OCI-LY7 (cell line): ENCODE measurements around the gene GPR183. TPM values are rescaled to one million over a fixed set of nuclear protein-coding genes. Genes with fewer than 3 reads are reported as not detected.

Source experiments
- BruUV-seq: library from RNA; stranded (reverse); fragments of 400-500 nt; replicated peaks from 2 replicates; lab custom pipeline; 2021; lab: Mats Ljungman, UMichigan
- CTCF ChIA-PET: fragments of 300-600 bp; sonication (Branson Sonifier 250); formaldehyde crosslinking; loops from one replicate; lab custom pipeline; 2022; ENCODE audit warnings: antibody characterized with exemption; ENCODE audit not compliant: unreplicated experiment; lab: Charles Lee
- POLR2A ChIA-PET: fragments of 300-600 bp; sonication (Branson Sonifier 250); formaldehyde crosslinking; loops from one replicate; lab custom pipeline; 2022; ENCODE audit warnings: antibody characterized with exemption; lab: Charles Lee
- DNase-seq: peaks from one replicate; pipeline ENCODE4 v3.0.0-alpha.2; 2015; ENCODE audit warnings: low spot score
- H2AFZ ChIP-seq: fragments of 200-600 bp; sonication (generic), shearing (Covaris generic); 2 replicates; pipeline ENCODE4 v1.6.1; 2014; ENCODE audit warnings: mild to moderate bottlenecking, antibody characterized with exemption, low read length, moderate library complexity
- H3K27ac ChIP-seq: fragments of 200-600 bp; sonication (generic); 2 replicates; pipeline ENCODE4 v1.5.1; 2014; ENCODE audit warnings: mixed run types, low read depth, mild to moderate bottlenecking, moderate library complexity, low read length, inconsistent platforms; ENCODE audit not compliant: poor library complexity, severe bottlenecking
- H3K36me3 ChIP-seq: fragments of 200-600 bp; sonication (generic); 2 replicates; pipeline ENCODE4 v1.6.1; 2014; ENCODE audit warnings: mild to moderate bottlenecking, antibody characterized with exemption, low read length, moderate library complexity, mixed read lengths; ENCODE audit not compliant: insufficient read depth
- H3K4me1 ChIP-seq: fragments of 200-600 bp; sonication (generic); 2 replicates; pipeline ENCODE4 v1.5.1; 2014; ENCODE audit warnings: mild to moderate bottlenecking, low read length; ENCODE audit not compliant: insufficient read depth, poor library complexity, severe bottlenecking
- H3K4me2 ChIP-seq: fragments of 200-600 bp; sonication (generic); 2 replicates; pipeline ENCODE4 v1.6.1; 2014; ENCODE audit warnings: mild to moderate bottlenecking, low read length
- H3K4me3 ChIP-seq: fragments of 200-600 bp; sonication (generic); 2 replicates; pipeline ENCODE4 v1.5.1; 2014; ENCODE audit warnings: mild to moderate bottlenecking, low read depth, low read length; ENCODE audit not compliant: poor library complexity, severe bottlenecking
- H3K79me2 ChIP-seq: fragments of 200-600 bp; sonication (generic); 2 replicates; pipeline ENCODE4 v1.6.1; 2016; ENCODE audit warnings: low read depth, mild to moderate bottlenecking, low read length, moderate library complexity, mixed read lengths; ENCODE audit not compliant: insufficient read depth
- H3K9me2 ChIP-seq: fragments of 200-600 bp; sonication (generic); 2 replicates; pipeline ENCODE4 v1.6.1; 2016; ENCODE audit warnings: mild to moderate bottlenecking, low read length, mixed read lengths; ENCODE audit not compliant: insufficient read depth
- H3K9me3 ChIP-seq: fragments of 200-600 bp; sonication (generic); 2 replicates; pipeline ENCODE4 v1.6.1; 2014; ENCODE audit warnings: mild to moderate bottlenecking, mixed run types, low read length, mixed read lengths
- H4K20me1 ChIP-seq: fragments of 200-600 bp; sonication (generic); 2 replicates; pipeline ENCODE4 v1.6.1; 2014; ENCODE audit warnings: mild to moderate bottlenecking, antibody characterized with exemption, low read length, moderate library complexity, mixed read lengths; ENCODE audit not compliant: insufficient read depth
- EZH2phosphoT487 ChIP-seq: fragments of 200-600 bp; sonication (generic); IDR thresholded peaks from 2 replicates; pipeline ENCODE4 v1.6.1; 2018; ENCODE audit warnings: low read depth, borderline replicate concordance, mild to moderate bottlenecking, mixed run types, antibody characterized with exemption, low read length, moderate library complexity, mixed read lengths
- intact Hi-C: fragments of 100-400 bp; cut with micrococcal nuclease; formaldehyde crosslinking; loops from one replicate; pipeline ENCODE4 v1.10.0; 2022; ENCODE audit not compliant: unreplicated experiment
- total RNA-seq, 2 experiments: library from RNA; depleted of rRNA in 1 of 2; stranded (reverse); fragments of >200 nt in 1 of 2; shearing (Covaris generic) in 1 of 2; gene quantifications; 2 replicates each; pipeline ENCODE4 v1.2.3, GENCODE V29; 2014 to 2022
- TF ChIP-seq, protein P1 (sequence below): fragments of 200-600 bp; sonication (generic); conservative IDR thresholded peaks from 2 replicates; pipeline ENCODE4 v1.5.1; 2014; ENCODE audit warnings: mild to moderate bottlenecking, antibody characterized with exemption, low read length, moderate library complexity, mixed read lengths

The GPR183 gene
- total RNA-seq, 2 experiments from 2014 or later: not detected

DNA sequence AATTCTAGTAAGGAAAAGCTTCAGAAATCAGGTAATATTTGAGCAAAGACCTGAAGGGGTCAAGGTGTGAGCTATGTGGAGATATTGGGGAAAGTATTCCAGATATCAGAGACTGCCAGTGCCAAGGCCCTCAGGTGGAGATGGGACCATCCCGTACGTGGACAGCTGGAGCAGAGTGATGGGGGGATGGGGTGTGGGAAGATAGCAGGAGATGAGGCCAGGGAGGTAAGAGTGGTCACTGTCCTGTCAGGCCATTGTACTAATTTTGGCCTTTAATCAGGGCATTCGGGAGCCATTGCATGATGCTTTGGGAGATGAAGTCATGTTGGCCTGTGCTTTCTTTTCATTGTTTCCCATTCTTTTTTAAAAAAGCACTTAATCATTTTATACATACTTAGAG, 36.0 kb downstream of the GPR183 start:
- BruUV-seq: no TSS peak
- no peak for TF ChIP-seq EZH2phosphoT487
- TF ChIP-seq, protein P1, sequence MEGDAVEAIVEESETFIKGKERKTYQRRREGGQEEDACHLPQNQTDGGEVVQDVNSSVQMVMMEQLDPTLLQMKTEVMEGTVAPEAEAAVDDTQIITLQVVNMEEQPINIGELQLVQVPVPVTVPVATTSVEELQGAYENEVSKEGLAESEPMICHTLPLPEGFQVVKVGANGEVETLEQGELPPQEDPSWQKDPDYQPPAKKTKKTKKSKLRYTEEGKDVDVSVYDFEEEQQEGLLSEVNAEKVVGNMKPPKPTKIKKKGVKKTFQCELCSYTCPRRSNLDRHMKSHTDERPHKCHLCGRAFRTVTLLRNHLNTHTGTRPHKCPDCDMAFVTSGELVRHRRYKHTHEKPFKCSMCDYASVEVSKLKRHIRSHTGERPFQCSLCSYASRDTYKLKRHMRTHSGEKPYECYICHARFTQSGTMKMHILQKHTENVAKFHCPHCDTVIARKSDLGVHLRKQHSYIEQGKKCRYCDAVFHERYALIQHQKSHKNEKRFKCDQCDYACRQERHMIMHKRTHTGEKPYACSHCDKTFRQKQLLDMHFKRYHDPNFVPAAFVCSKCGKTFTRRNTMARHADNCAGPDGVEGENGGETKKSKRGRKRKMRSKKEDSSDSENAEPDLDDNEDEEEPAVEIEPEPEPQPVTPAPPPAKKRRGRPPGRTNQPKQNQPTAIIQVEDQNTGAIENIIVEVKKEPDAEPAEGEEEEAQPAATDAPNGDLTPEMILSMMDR: no peak
- H3K4me2 ChIP-seq: no peak overlapping the region
- H3K4me3 ChIP-seq: no peak overlapping the region
- ChIA-PET CTCF (interaction anchor here (0.9 kb wide), 1 partner anchor 164 kb away, joined by 3 read pairs; no protein-coding TSS in a partner anchor), POLR2A (interaction anchor here (0.7 to 0.9 kb wide), 4 partner anchors 28 to 1279 kb away, joined by 3 read pairs; no protein-coding TSS in a partner anchor)
- no peak overlapping the region for H2AFZ ChIP-seq
- H3K4me1 ChIP-seq: peaks cover 17% of the 10 kb centered on the region
- intact Hi-C loops: no loop called here
- no peaks in the 10 kb centered on the region for H3K9me3 ChIP-seq
- H3K36me3 ChIP-seq: peaks cover 6% of the 10 kb centered on the region
- H3K27ac ChIP-seq: no peak overlapping the region
- H3K79me2 ChIP-seq: no peaks in the 10 kb centered on the region
- H4K20me1 ChIP-seq: peaks cover 5% of the 10 kb centered on the region; the same call in 1 of the 2 replicates
- no peaks in the 10 kb centered on the region for H3K9me2 ChIP-seq
- DNase-seq: no peak

DNA sequence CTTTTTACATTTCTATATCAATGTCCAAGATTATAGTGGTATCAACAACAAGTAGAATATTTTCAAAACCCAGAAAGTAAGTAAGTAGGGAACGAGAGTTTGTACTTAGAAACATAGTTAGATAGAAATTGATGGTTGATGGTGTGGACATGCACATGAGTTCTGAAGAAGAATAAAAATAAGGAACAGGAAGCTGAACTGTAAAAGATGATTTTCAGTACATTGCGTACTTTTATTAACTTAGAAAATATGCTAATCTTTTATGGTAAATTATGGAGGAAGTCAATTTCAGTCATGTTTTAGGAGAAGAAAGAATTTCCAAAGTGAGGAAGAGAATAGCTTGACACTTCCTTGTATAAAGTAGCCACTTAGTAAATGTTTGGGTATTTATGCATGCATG, 36.7 kb downstream of the GPR183 start:
- CTCF ChIA-PET: interaction anchor here (0.9 to 1.4 kb wide), 2 partner anchors 165 to 166 kb away, joined by 3 to 4 read pairs; no protein-coding TSS in a partner anchor
- Histone ChIP-seq H3K27ac (no peak overlapping the region), H4K20me1 (peaks cover 5% of the 10 kb centered on the region; the same call in 1 of the 2 replicates), H3K9me3 (no peaks in the 10 kb centered on the region), H3K4me2 (peak overlapping the region; percentile 32; the same call in 1 of the 2 replicates), H3K79me2 (no peaks in the 10 kb centered on the region), H3K36me3 (peaks cover 6% of the 10 kb centered on the region), H3K4me3 (no peak overlapping the region), H3K9me2 (no peaks in the 10 kb centered on the region), H2AFZ (no peak overlapping the region), H3K4me1 (peaks cover 19% of the 10 kb centered on the region)
- TF ChIP-seq, protein P1: no peak
- no peak for TF ChIP-seq EZH2phosphoT487
- POLR2A ChIA-PET: interaction anchor here (0.8 to 1.1 kb wide), 3 partner anchors 50 to 116 kb away, joined by 3 read pairs; no protein-coding TSS in a partner anchor
- no TSS peak for BruUV-seq
- no peak for DNase-seq
- intact Hi-C loops: no loop called here
